OCI-LY1 (cell line): ENCODE data around the gene FILIP1.
A peak's percentile ranks its signal among the peaks of the same experiment; 100 is the strongest.

Source experiments
- H2AFZ ChIP-seq: fragments of 200-600 bp; sonication (generic), shearing (Covaris generic); 2 replicates; pipeline ENCODE4 v1.6.0; 2014; ENCODE audit warnings: antibody characterized with exemption, mild to moderate bottlenecking, low read length
- H3F3A ChIP-seq: fragments of 200-600 bp; sonication (generic), shearing (Covaris generic); 2 replicates; pipeline ENCODE4 v1.6.0; 2014; ENCODE audit warnings: mild to moderate bottlenecking, antibody characterized with exemption, low read length, moderate library complexity; ENCODE audit not compliant: insufficient read depth
- H3K27ac ChIP-seq: fragments of 200-600 bp; sonication (generic); 2 replicates; pipeline ENCODE4 v1.5.1; 2014; ENCODE audit warnings: low read length, mixed run types, mild to moderate bottlenecking, low read depth; ENCODE audit not compliant: poor library complexity, severe bottlenecking
- H3K27me3 ChIP-seq: fragments of 200-600 bp; sonication (generic); 2 replicates; pipeline ENCODE4 v1.6.0; 2014; ENCODE audit warnings: antibody characterized with exemption, mild to moderate bottlenecking, low read length, moderate library complexity; ENCODE audit not compliant: insufficient read depth
- H3K36me3 ChIP-seq: fragments of 200-600 bp; sonication (generic); 2 replicates; pipeline ENCODE4 v1.6.1; 2014; ENCODE audit warnings: mild to moderate bottlenecking, antibody characterized with exemption, low read length, moderate library complexity, mixed read lengths; ENCODE audit not compliant: insufficient read depth
- H3K4me1 ChIP-seq: fragments of 200-600 bp; sonication (generic); 2 replicates; pipeline ENCODE4 v1.5.1; 2014; ENCODE audit warnings: mild to moderate bottlenecking, low read length, moderate library complexity; ENCODE audit not compliant: insufficient read depth, severe bottlenecking
- H3K4me2 ChIP-seq: fragments of 200-600 bp; sonication (generic), shearing (Covaris generic); 2 replicates; pipeline ENCODE4 v1.6.1; 2014; ENCODE audit warnings: low read length
- H3K4me3 ChIP-seq: fragments of 200-600 bp; sonication (generic); 2 replicates; pipeline ENCODE4 v1.5.1; 2014; ENCODE audit warnings: low read length, low read depth, mild to moderate bottlenecking, mixed read lengths; ENCODE audit not compliant: poor library complexity, severe bottlenecking
- H3K79me2 ChIP-seq: fragments of 200-600 bp; shearing (Covaris generic); 2 replicates; pipeline ENCODE4 v1.6.1; 2016; ENCODE audit warnings: mixed run types, low read length, mixed read lengths; ENCODE audit not compliant: insufficient read depth
- H3K9ac ChIP-seq: fragments of 200-600 bp; sonication (generic), shearing (Covaris generic); 2 replicates; pipeline ENCODE4 v1.6.1; 2014; ENCODE audit warnings: mild to moderate bottlenecking, low read length, mixed read lengths
- H3K9me2 ChIP-seq: fragments of 200-600 bp; sonication (generic), shearing (Covaris generic); 2 replicates; pipeline ENCODE4 v1.6.1; 2014; ENCODE audit warnings: low read depth, mild to moderate bottlenecking, low read length, mixed read lengths
- H3K9me3 ChIP-seq: fragments of 200-600 bp; shearing (Covaris generic); 2 replicates; pipeline ENCODE4 v1.6.1; 2014; ENCODE audit warnings: low read length, mixed read lengths
- H4K20me1 ChIP-seq: fragments of 200-600 bp; sonication (generic), shearing (Covaris generic); 2 replicates; pipeline ENCODE4 v1.6.0; 2016; ENCODE audit warnings: mild to moderate bottlenecking, low read length; ENCODE audit not compliant: insufficient read depth
- EZH2 ChIP-seq: fragments of 200-600 bp; sonication (generic), shearing (Covaris generic); IDR thresholded peaks from 2 replicates; pipeline ENCODE4 v1.8.0; 2017; ENCODE audit warnings: borderline replicate concordance, mixed run types, mild to moderate bottlenecking, antibody characterized with exemption, low read length, moderate library complexity, mixed read lengths
- TF ChIP-seq, protein P1 (sequence below): fragments of 200-600 bp; sonication (generic), shearing (Covaris generic); IDR thresholded peaks from 2 replicates; pipeline ENCODE4 v1.5.1; 2017; ENCODE audit warnings: mild to moderate bottlenecking, antibody characterized with exemption, low read length, moderate library complexity, mixed read lengths

The FILIP1 gene

DNA sequence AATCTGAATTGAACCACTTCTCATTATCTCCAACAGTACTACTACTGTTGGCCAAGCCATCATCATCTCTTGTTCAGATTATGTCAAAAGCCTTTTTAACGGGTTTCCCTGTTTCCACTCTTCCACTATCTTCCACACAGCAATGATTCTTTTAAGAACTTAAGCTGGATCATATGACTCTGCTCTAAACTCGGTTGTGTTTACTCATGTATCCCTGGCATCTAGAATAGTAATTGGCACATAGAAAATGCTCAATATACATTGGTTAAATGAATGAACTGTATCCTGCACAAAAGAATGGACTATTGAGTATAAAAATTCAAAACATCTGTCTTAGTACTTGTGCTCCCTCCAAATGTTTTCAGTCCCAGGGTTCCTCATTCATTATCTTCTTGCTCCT lies 247.2 kb downstream of the FILIP1 start:
- Histone ChIP-seq H3F3A (peaks cover 5% of the 10 kb centered on the region; the same call in 1 of the 2 replicates), H2AFZ (no peak overlapping the region), H3K27ac (no peak overlapping the region), H3K9ac (no peak overlapping the region), H4K20me1 (no peaks in the 10 kb centered on the region), H3K4me3 (no peak overlapping the region), H3K4me2 (no peak overlapping the region), H3K27me3 (0 out of 2 replicates have a peak, but pooled peaks cover 3% of the 10 kb centered on the region), H3K9me3 (no peaks in the 10 kb centered on the region), H3K36me3 (peaks cover under 1% of the 10 kb centered on the region; the same call in 1 of the 2 replicates), H3K9me2 (no peaks in the 10 kb centered on the region), H3K4me1 (peaks cover 17% of the 10 kb centered on the region), H3K79me2 (peaks cover 19% of the 10 kb centered on the region)
- TF ChIP-seq, protein P1, sequence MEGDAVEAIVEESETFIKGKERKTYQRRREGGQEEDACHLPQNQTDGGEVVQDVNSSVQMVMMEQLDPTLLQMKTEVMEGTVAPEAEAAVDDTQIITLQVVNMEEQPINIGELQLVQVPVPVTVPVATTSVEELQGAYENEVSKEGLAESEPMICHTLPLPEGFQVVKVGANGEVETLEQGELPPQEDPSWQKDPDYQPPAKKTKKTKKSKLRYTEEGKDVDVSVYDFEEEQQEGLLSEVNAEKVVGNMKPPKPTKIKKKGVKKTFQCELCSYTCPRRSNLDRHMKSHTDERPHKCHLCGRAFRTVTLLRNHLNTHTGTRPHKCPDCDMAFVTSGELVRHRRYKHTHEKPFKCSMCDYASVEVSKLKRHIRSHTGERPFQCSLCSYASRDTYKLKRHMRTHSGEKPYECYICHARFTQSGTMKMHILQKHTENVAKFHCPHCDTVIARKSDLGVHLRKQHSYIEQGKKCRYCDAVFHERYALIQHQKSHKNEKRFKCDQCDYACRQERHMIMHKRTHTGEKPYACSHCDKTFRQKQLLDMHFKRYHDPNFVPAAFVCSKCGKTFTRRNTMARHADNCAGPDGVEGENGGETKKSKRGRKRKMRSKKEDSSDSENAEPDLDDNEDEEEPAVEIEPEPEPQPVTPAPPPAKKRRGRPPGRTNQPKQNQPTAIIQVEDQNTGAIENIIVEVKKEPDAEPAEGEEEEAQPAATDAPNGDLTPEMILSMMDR: no peak
- TF ChIP-seq EZH2: no peak

GRCh38 chr6:75244063-75244584 lies 249.5 kb downstream of the FILIP1 start:
- peak overlapping the region; percentile 65 for H3K9ac ChIP-seq
- peaks cover 23% of the 10 kb centered on the region for H3K79me2 ChIP-seq
- peak overlapping the region; percentile 99 for H2AFZ ChIP-seq
- no peaks in the 10 kb centered on the region for H4K20me1 ChIP-seq
- 0 out of 2 replicates have a peak, but pooled peaks cover 3% of the 10 kb centered on the region for H3K27me3 ChIP-seq
- H3K9me2 ChIP-seq: no peaks in the 10 kb centered on the region
- peak overlapping the region; percentile 66 for H3K27ac ChIP-seq
- H3K4me2 ChIP-seq: peak overlapping the region; percentile 85
- H3F3A ChIP-seq: peaks cover 5% of the 10 kb centered on the region; the same call in 1 of the 2 replicates
- peaks cover 17% of the 10 kb centered on the region for H3K4me1 ChIP-seq
- TF ChIP-seq, protein P1: no peak
- no peak for TF ChIP-seq EZH2
- H3K36me3 ChIP-seq: peaks cover 22% of the 10 kb centered on the region
- peak overlapping the region; percentile 87 for H3K4me3 ChIP-seq
- H3K9me3 ChIP-seq: no peaks in the 10 kb centered on the region

GRCh38 chr6:75243333-75244062 lies 250.1 kb downstream of the FILIP1 start, which contains the start of gene COX7A2:
Gene COX7A2, minus strand, starts transcription at chr6:75243801. Its CDS starts 67 bp downstream, at chr6:75243734.
- H3K79me2 ChIP-seq: peaks cover 23% of the 10 kb centered on the region
- peak within 1 kb of the TSS; percentile 84 for H3K9ac ChIP-seq
- H3K4me3 ChIP-seq: peak within 1 kb of the TSS; percentile 87
- H3F3A ChIP-seq: peaks cover 5% of the 10 kb centered on the region; the same call in 1 of the 2 replicates
- peaks cover 28% of the 10 kb centered on the region for H3K36me3 ChIP-seq
- H3K4me1 ChIP-seq: peaks cover 17% of the 10 kb centered on the region
- H3K4me2 ChIP-seq: peak within 1 kb of the TSS; percentile 85
- no peaks in the 10 kb centered on the region for H3K9me3 ChIP-seq
- no peaks in the 10 kb centered on the region for H3K9me2 ChIP-seq
- H2AFZ ChIP-seq: peak within 1 kb of the TSS; percentile 99
- 0 out of 2 replicates have a peak, but pooled peaks cover 3% of the 10 kb centered on the region for H3K27me3 ChIP-seq
- peak within 1 kb of the TSS; percentile 66 for H3K27ac ChIP-seq
- no peak for TF ChIP-seq EZH2
- TF ChIP-seq, protein P1: no peak
- no peaks in the 10 kb centered on the region for H4K20me1 ChIP-seq
